Progenitor cell of endocrine pancreas (in vitro differentiated cells): ENCODE data around the gene ARSD. TPM values are rescaled to one million over a fixed set of nuclear protein-coding genes. Genes with fewer than 3 reads are reported as not detected.
"Not testable (repeated sequence)": the region's sequence is repeated elsewhere in the genome, so short reads cannot be mapped to it uniquely, and the experiment has no call there.

Experiments
- DNase-seq: peaks from one replicate; pipeline ENCODE4 v3.0.0; 2021; ENCODE audit warnings: low spot score; ENCODE audit not compliant: unreplicated experiment
- H3K27ac Mint-ChIP-seq: 2 replicates; pipeline ENCODE4 v1.8.0; 2021; ENCODE audit warnings: mild to moderate bottlenecking, moderate library complexity, mixed read lengths
- H3K27me3 Mint-ChIP-seq: 2 replicates; pipeline ENCODE4 v1.8.0; 2021; ENCODE audit warnings: mixed read lengths
- H3K36me3 Mint-ChIP-seq: 2 replicates; pipeline ENCODE4 v1.8.0; 2022; ENCODE audit warnings: mixed read lengths; ENCODE audit not compliant: insufficient read depth
- H3K4me1 Mint-ChIP-seq: 2 replicates; pipeline ENCODE4 v1.8.0; 2021; ENCODE audit warnings: low read depth, mixed read lengths
- H3K4me3 Mint-ChIP-seq: 2 replicates; pipeline ENCODE4 v1.8.0; 2021; ENCODE audit warnings: low read depth, mild to moderate bottlenecking, moderate library complexity, mixed read lengths
- H3K9me3 Mint-ChIP-seq: 2 replicates; pipeline ENCODE4 v1.8.0; 2021; ENCODE audit warnings: low read depth, mixed read lengths
- CTCF ChIP-seq: fragments of 200-600 bp; sonication (generic); IDR thresholded peaks from one replicate; pipeline ENCODE4 v1.5.0; 2021; ENCODE audit warnings: antibody characterized with exemption, mild to moderate bottlenecking; ENCODE audit not compliant: unreplicated experiment
- long read RNA-seq: library from polyadenylated mRNA; unstranded; transcript quantifications from one replicate; pipeline ENCODE4 v2.0.0, GENCODE V29; 2020
- total RNA-seq: library from RNA; stranded (reverse); gene quantifications from 2 replicates; pipeline ENCODE4 v1.2.1, GENCODE V29; 2021

Gene ARSD
- 76.8 and 82.1 TPM in 2 replicates for total RNA-seq
- long read RNA-seq, full-length matches to known transcripts = 10 of 29 reads
- long read RNA-seq, partial matches to known transcripts = 2 of 29 reads
- long read RNA-seq, other reads (novel, unspliced or antisense) = 17 of 29 reads

GRCh38 chrX:2928583-2929434, at the start of gene ARSD:
Gene ARSD, minus strand, starts transcription at chrX:2929339. Its CDS starts 64 bp downstream, at chrX:2929275.
- Mint-ChIP-seq H3K27me3 (no peaks in the 10 kb centered on the region), H3K9me3 (peaks cover 5% of the 10 kb centered on the region), H3K27ac (peak within 1 kb of the TSS; percentile 99), H3K4me1 (peaks cover 4% of the 10 kb centered on the region), H3K36me3 (peaks cover 25% of the 10 kb centered on the region), H3K4me3 (peak within 1 kb of the TSS; percentile 89)
- peak; percentile 86 for DNase-seq
- TF ChIP-seq CTCF = no peak

GRCh38 chrX:2978639-2979038, 49.5 kb upstream of the ARSD start:
- H3K36me3 Mint-ChIP-seq, H3K27ac Mint-ChIP-seq, H3K27me3 Mint-ChIP-seq, H3K9me3 Mint-ChIP-seq, H3K4me1 Mint-ChIP-seq, H3K4me3 Mint-ChIP-seq, DNase-seq: not testable (repeated sequence)

- Mint-ChIP-seq H3K36me3 (no peaks in the 10 kb centered on the region), H3K27ac (no peak overlapping the region), H3K4me3 (no peak overlapping the region), H3K27me3 (no peaks in the 10 kb centered on the region), H3K4me1 (peaks cover 5% of the 10 kb centered on the region), H3K9me3 (peaks cover under 1% of the 10 kb centered on the region)
- no peak for DNase-seq
- TF ChIP-seq CTCF = no peak
Measured at GRCh38 chrX:2974961-2975360, 45.8 kb upstream of the ARSD start.

- H3K9me3 Mint-ChIP-seq = peaks cover 3% of the 10 kb centered on the region
- no peak for TF ChIP-seq CTCF
- no peak overlapping the region for H3K27ac Mint-ChIP-seq
- no peak for DNase-seq
- no peaks in the 10 kb centered on the region for H3K27me3 Mint-ChIP-seq
- H3K4me1 Mint-ChIP-seq = peaks cover 11% of the 10 kb centered on the region
- H3K4me3 Mint-ChIP-seq = no peak overlapping the region
- H3K36me3 Mint-ChIP-seq = no peaks in the 10 kb centered on the region
Measured at GRCh38 chrX:2972391-2972790, 43.3 kb upstream of the ARSD start.

DNA sequence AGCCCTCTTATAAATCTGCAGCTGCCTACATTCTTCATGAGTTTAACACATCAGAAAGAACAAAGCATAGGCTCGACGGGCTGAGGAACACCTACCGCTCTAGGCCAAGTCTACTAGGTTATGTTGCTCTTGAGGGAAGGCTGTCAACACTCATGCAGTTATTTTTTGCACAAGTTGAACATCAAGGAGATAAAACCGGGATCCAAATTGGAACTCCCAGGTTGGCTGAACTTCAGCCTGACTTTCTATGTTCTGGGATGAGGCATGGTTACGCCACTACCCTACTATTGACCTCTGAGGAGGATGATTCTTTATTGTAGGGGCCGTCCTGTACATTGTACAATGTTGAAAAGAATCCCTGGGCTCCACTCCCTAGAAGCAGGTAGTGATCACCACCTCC, 39.9 kb upstream of the ARSD start:
- Mint-ChIP-seq H3K27me3 (no peaks in the 10 kb centered on the region), H3K9me3 (peaks cover 3% of the 10 kb centered on the region), H3K36me3 (no peaks in the 10 kb centered on the region), H3K4me3 (no peak overlapping the region), H3K27ac (no peak overlapping the region), H3K4me1 (peaks cover 22% of the 10 kb centered on the region)
- DNase-seq = no peak
- no peak for TF ChIP-seq CTCF
